Dermis microvascular lymphatic vessel endothelial cell (primary cell): ENCODE data around the gene ORMDL2. TPM values are rescaled to one million over a fixed set of nuclear protein-coding genes. Genes with fewer than 3 reads are reported as not detected.
"Not testable (repeated sequence)": the region's sequence is repeated elsewhere in the genome, so short reads cannot be mapped to it uniquely, and the experiment has no call there.

Source experiments
- DNase-seq, 2 donors: peaks; one replicate each; pipeline versions ENCODE4 v3.0.0 to v3.0.0-alpha.2; 2010; ENCODE audit warnings: low read depth in 2 of 2
- total RNA-seq: library from RNA; depleted of rRNA; stranded (reverse); fragments of >200 nt; gene quantifications from 2 replicates; pipeline ENCODE4 v1.2.1, GENCODE V29; 2014

The ORMDL2 gene
- total RNA-seq, 1 donor from 2014 or later, result 25.3 TPM

DNA sequence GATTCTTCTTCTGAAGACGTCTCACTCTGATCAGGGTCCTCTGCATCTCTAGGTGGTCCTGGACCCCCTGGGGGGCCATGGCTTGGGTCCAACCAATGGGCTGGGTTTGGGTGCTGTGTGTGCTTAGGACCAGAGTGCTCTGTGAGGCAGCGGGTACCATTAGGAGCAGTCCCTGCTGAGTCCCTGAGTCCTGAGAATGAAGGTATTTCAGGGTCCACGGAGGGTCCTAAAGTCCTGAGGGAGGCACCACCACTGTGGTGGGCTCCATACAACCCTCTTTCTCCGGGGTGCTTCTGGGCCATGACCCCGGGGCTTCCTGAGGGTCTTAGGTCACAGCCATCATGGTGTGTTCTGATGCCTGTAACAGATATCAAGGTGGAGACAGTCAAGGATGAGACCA, 10.5 kb downstream of the ORMDL2 start:
- DNase-seq, result no peak

DNA sequence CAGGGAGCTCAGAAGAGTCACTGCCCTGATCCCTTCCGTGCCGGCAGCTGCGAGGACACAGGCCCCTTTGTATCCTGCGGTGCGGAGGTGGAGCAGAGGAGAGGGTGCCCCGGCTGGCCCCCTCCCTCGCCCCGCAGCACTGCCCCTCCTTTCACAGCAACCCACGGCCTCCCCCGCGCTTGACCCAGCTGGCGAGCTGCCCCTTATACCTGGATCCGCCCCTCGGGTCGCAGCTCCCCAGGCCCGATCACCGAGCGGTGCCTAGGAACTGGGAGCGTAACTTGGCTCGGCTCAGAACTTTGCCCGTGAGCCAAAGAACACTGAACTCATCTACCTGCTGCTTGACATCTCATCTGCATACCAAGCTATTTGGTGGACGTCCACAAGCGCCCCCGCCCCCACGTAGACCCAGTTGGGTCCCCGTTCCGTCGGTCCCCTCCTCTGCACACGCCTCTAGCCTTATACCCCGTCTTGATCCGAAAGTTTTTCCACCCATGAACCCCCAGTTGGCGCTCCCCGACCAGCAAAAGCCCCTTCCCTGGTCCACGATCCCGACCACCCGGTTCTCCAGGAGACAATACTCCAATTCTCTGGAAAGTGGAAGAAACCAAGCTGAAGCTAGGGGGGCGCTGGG, 12.2 kb downstream of the ORMDL2 start:
- peak in 1 of 2 donors; percentile 25 for DNase-seq

DNA sequence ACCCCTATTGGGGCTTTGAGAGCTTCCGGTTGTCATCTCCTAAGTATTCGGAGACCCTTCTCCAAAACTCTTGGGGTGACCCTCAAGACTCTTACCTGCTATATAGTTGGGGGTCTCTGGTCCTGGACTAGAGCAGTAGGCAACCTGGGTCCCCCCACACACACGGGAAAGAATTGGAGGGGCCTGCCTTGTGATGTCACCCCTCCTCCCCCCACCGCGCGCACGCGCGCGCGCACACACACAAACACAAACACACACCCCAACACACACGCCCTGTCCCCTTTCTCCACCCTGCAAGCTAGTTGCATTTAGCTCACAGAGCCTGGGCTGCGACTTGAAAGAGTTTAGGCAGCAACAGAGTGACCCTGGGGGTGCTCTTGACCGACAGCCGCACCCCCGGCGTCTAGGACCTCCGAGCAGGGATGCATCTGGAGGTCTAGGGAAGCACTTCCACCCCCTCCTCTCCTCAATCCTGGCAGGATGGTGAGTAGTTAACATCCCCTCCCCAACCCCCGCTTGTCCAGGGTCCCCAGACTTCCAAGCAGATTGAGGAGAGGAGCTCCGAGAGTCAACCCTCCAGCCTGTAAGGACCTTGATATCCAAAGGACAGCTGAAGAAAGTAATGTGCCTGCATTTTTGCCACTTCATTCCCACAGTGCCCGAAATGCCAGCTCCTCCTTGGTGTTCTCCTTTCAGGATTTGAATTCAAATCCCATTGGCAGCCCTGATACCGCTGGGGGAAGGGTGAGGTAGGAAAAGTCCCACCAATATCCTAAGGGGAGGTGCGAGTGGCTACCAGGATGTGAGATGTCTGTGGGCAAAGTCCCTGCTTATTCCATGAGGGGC, 13.0 kb downstream of the ORMDL2 start:
- DNase-seq, result peak; percentile 47 to 65

DNA sequence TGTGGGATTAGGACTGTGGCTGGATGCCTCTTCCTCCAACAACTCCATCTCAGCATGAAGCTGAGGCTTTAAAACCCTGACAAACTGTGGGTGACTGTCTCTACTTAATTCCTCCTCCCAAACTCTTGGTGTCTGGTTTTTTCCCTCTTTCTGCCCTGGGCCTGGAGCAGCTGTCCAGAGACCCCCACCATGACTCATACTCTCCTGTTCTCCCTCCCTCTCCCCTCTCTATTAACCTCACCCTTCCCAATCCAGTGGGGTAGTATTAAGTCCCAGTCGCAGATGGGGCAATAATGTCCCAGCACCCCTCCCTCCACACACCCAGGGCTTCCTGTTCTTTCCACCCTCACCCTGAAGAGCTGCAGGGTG, 13.6 kb downstream of the ORMDL2 start:
- no peak for DNase-seq

DNA sequence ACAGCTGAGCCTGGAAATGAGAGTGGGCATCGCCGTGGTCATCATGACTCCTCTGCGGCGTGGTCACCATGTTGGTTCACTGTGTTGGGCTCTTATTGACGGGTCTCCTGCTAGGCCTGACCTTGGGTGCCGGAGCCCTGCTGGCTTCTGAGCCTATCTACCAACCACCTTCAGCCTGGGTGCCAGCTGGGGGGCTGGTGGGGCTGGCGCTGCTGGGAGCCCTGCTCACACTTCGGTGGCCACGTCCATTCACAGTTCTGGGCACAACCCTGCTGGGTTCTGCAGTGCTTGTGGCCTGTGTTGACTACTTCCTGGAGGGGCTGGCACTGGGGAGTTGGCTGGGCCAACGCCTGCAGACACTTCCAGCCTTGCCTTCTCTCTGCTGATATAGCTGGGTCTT, 15.2 kb downstream of the ORMDL2 start:
- no peak for DNase-seq

DNA sequence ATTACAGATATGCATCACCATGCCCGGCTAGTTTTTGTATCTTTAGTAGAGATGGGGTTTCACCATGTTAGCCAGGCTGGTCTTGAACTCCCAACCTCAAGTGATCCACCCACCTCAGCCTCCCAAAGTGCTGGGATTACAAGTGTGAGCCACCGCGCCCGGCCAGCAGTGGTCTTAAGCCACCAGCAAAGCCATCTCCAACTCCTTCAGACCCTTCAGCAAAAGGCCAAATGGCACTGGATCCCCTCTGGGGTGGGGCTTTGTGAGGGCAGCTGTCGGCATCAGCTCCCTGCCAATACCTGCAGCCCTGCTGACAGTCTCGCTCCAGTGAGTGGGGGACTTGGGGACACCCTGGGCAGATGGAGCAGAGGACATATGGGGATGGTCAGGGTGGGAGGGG, 16.6 kb downstream of the ORMDL2 start:
- not testable (repeated sequence) for DNase-seq

DNA sequence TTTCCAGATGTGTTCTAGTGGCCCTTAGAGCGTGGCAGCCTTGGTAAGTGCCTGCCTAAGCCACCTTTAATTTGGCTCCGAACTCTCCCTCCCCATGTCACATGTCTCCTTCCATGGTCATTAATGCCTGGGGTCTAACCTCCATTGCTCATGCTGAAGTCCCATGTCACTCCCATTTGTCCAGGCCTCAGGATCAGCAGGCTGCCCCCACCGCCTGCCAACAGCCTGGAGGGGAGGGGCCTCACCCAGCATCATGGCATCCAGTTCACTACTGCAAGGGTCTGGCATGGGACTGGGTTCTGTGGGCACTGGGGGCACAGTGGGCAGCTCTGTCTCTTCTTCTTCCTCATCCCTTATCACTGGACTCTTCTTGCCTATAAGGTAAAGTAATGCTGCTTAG, 20.5 kb downstream of the ORMDL2 start:
- no peak for DNase-seq

DNA sequence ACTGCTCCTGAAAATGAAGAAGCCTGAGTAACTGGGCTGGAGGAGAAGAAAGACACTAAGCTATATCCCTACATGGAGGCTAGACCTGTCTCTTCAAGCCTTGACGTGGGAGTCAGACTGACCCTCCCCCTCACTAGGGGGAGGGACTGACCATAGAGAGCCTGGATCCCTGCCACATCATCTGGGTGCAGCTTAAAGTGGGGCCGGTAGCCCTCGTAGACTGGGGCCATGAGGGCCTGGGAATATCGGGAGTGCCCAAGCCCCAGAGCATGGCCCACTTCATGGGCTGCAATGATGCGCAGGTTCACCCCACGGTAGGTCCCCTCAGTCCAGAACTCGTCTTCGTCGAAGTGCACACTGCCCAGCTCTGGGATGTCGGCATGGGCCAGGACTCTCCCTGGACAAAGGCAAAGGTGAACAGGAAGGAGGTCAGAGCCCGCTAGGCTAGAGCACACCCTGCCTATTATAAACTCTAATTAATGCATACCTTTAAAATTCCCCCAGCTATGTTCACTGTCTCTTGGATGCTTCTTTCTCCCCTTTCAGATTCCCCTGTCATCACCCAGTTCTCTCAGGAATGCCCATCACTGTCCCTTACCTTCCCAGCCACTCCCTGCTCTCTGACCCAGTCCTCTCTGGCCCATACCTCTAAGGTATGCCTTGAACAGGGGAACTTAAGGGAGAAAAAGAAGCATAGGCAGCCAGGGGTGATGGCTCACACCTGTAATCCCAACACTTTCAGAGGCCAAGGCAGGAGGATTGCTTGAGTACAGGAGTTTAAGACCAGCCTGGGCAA, 21.7 kb downstream of the ORMDL2 start:
- DNase-seq, result no peak

DNA sequence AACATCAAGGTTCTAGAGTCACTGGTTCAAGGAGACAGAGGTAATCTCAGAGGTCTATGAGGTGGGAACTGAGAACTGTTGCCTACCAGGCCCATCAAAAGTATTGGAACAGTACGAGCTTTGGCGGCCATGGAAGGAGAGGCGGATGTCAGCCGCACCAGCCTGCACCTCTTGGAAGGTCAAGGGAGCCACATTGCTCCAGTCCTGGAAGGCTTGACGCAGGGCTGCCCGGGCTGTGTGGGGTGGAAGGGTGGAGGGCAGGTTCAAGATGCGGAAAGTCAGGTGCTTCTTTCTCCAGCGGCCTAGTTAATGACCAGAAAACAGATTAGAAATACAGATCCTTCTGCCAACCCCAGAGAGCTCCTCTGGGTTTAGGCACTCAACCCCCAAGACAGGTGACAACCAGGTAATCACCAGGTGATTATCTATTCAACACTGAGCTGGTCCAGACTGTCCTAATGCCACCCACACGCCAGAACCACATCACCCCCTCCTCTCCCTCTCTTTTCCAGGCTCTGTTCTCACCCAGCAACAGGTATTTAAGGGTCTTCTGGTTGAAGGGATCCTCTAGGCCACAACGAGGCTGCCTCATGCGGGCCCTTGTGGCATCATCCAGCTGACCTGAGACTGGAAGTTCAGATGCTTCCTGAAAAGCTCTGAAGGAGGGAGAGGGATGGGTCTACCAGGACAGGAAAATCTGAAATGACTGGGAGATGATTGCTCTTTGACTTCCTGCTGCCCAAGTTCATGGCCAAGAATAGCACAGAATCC, 22.9 kb downstream of the ORMDL2 start:
- no peak for DNase-seq

DNA sequence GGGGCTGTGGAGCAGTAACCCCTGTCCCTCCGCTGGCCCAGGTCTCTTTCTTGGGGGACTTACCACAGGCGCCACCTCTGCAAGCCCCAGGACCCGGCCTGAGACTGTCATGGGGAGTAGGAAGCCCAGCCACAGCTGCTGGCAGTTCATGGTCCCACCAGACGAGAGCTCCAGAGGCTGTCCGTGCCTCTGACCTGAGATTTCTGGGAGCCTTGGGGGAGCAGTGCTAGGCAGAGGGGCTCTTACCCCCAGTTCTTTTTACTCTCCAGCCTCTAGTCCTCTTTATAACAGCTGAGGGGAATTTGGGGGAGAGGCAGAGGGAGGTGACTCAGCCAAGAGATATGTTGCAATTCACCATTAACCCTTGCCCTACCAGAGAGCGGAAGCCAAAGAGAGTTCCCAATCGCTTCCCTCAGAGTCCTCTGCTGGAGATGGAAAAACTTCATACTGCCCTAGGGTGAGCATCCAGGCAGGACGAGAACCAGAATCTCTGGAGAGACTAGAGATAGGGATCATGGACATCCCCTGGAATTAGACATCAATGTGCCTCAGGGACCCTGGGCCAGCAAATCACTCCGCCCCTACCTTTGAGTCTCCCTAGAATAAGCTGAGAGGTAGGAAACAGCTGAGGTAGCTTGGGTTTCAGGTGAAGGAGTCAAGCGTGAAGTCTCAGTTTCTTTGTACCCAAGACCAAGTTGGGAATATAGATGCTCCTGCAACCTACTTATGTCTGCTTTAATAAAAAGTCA, 25.0 kb downstream of the ORMDL2 start, which contains the start of gene MMP19:
TSS of gene MMP19 (minus strand) at position 256 of the 749 bp plus-strand sequence. CDS start at position 150, 106 bp downstream.
- peak; percentile 20 to 31 for DNase-seq

DNA sequence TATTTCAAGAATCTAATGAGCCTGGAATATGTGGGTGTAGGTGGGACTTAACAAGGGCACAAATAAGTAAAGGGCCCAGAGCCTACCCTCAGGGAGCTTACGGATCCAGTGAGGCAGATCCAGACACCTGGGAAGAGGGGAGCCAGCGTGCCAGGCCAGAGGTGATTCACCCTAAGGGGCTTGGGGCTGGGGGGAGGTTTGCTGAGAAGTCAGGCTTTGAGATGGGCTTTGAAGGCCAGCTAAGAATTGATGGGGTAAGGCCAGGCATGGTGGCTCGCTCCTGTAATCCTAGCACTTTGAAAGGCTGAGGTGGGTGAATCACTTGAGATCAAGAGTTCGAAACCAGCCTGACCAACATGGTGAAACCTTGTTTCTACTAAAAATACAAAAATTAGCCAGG, 25.6 kb downstream of the ORMDL2 start:
- DNase-seq, result no peak

DNA sequence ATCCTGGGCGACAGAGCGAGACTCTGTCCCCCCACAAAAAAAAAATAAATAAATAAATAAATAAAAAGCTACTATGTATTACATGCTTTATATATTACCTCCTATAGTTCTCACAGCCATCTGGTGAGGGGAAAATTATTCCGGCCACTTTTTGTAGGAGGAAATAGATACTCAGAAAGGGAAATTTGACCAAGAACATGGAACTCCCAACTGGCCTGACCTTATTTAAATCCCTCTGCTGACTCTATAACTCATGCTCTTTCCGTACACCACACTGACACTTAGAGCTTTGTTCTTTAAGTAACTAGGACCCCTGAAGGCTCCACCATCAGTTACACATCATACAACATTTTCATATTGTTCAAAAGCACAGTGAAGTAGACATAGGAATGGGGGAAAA, 27.1 kb downstream of the ORMDL2 start:
- DNase-seq, result no peak

DNA sequence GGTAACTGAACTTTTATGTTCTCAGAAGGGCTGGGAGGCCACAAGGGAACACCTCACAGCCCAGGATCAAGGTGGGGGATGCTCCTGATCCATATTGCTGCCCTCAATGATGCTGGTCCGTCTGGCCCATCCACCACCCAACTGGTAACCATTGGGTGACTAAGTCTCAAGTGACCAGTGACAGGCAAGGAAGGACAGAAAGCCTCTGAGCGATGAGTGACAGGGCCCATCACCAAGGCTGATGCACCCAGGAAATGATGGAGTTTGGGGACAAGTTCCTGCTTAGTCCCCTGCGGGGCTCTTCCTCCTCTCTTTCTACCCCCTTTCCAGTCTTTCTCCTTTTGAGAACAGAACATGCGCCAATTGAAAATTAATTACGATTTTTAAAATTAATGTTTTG, 27.5 kb downstream of the ORMDL2 start:
- no peak for DNase-seq

DNA sequence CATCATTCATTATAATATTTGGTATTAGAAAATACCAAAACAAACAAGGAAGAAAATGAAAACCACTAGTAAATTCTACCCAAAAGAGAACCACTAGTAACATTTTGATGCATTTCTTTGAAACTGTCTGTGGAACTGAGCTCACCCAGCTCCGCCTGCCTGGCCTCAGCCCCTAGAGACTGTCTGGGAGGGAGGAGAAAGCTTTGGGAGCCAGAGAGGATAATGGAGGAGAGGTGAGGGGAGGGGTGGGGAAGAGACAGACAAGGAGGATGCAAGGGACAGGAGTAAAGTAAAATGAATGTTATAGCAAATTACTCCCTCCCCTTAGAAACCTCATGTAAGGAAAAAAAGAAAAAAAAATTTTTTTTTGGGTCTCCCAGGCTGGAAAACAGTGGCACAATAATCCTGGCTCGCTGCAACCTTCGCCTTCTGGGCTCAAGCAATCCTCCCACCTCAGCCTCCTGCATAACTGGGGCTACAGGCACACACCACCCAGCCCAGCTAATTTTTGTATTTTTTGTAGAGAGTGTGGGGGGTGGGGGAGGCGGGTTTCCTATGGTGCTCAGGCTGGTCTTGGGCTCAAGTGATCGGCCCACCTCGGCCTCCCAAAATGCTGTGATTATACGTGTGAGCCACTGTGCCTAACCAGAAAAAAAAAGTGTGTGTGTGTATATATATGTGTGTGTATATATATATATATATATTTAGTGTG, 28.1 kb downstream of the ORMDL2 start:
- no peak for DNase-seq

DNA sequence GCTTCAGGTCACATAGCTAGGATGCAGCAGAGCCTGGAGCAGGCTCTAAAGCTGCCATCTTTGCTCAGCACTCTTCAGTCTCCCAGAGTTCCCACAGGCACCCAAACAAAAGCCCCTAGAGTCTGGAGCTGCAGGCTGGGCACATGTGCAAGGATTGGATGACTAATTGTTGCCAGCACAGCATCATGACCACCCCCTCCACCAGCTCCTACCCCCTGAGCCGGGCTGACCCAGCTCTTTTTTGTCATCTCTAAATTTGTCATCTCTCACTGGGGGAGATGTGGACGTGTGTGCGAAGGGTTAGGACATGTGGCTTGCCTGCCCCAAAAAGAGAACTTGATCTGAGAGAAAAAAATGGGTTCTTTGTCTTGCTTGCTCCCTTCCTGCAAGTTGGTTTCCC, 29.2 kb downstream of the ORMDL2 start:
- peak in 1 of 2 donors; percentile 34 for DNase-seq

DNA sequence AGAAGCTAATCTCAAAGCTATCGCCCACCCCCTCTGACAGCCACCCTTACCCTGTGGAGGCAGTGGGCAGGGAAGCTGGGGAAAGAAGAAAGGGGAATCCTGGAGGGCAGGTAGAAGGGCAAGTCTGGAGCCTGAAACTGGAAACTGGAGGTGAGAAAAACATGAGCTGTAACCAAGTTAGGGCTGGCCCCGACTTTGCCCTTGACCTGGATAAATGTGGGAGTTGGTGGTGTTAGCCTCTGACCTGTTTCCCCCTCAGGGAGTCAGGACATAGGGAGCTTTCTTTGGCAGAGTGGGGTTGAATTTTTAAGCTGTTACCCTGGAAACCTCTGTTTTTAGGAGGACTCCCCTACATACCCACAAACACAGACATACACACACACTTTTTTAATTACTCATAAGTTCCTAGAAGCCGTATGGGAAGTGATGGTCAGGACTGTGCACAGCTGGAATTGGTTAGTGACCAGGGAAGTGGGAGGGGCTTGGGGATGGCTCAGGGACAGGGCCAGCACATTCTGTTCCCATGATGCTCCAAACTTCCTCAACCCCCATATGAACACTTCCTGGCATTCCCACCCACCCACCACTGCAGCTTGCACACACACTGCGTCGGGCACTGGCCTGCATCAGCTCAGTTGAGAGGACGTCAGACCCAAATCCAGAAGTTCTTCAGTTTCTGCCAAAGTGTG, 29.9 kb downstream of the ORMDL2 start:
- peak; percentile 93 to 97 for DNase-seq

DNA sequence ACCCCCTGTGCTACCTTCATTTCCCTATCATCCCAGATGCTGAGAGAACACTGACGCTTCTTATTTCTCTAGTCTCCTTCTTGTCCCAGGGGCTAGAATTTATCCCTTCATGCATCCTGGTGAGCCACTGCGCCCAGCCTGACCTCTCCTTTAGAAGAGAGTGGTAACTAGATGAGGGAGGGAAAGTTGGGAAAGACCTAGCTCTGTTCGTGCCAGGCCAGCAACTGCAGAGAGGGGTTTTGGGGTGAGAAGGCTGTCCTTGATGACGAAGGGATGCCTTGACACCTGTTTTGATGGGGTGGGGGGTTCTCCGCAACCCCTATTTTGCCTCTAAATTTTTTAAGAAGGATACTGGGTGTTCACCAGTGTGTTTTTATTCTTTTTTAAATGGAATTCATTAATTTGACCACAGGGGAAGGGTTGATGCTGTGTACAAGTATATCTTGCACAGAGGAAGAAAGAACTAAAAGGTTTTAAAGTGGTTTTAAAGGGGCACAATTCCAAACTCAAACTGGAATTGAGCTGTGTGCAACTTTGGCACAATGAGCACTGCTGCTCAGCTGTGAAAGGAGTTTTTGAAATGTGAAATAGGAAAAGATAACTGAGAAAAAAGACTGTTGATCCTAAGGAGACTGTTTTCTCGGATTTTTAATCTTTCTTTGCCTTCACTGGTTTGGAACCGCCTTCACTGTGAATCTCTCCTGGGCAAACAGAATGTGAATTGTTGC, 31.9 kb downstream of the ORMDL2 start:
- no peak for DNase-seq

DNA sequence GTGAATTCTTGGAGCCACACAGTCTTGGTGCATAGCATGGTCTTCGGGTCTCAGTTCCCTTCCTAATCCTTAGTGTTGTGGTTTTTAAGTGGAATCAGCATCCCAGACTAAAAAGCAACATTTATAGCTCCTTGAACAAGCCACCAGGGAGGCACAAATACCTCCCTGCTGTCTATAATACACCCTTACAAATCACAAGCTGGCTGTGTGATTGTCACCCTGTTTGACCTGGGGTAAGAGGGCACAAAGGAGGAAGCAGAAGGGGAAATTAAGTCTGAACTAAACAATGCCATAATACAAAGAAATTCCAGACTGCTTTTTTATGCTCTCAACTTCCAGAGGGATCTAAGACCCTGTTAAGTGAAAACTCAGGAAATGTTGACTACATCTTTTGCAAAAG, 32.6 kb downstream of the ORMDL2 start:
- no peak for DNase-seq

DNA sequence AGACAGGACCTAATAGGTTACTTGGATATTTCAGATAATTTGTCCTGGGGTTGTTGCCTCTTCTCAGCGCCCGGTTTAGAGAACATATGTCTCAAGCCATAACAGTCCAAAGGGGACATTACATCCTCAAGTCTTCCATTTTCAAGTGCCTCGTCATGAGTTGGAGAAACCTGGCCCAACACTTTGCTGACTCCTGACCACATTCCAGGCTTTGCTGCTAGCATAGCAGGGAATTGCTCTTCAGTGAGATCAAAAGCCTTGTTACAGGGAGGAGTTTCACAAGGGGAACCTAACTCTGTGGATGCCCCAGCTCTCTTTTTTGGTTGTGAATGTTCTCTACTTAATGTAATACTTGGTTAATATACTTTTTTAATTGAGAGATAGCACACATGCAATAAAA, 33.1 kb downstream of the ORMDL2 start:
- DNase-seq, result no peak
